ENCODE data around the gene DLX5.

- TF ChIP-seq, protein P1, sequence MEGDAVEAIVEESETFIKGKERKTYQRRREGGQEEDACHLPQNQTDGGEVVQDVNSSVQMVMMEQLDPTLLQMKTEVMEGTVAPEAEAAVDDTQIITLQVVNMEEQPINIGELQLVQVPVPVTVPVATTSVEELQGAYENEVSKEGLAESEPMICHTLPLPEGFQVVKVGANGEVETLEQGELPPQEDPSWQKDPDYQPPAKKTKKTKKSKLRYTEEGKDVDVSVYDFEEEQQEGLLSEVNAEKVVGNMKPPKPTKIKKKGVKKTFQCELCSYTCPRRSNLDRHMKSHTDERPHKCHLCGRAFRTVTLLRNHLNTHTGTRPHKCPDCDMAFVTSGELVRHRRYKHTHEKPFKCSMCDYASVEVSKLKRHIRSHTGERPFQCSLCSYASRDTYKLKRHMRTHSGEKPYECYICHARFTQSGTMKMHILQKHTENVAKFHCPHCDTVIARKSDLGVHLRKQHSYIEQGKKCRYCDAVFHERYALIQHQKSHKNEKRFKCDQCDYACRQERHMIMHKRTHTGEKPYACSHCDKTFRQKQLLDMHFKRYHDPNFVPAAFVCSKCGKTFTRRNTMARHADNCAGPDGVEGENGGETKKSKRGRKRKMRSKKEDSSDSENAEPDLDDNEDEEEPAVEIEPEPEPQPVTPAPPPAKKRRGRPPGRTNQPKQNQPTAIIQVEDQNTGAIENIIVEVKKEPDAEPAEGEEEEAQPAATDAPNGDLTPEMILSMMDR (conservative IDR thresholded peaks at IDR 0.05), result no peak
- no peak for TF ChIP-seq EZH2 (IDR thresholded peaks at IDR 0.05; ENCODE audit: low read depth)
These were observed 16.2 kb downstream of the DLX5 start for GRCh38 chr7:97008275-97008917.
